GM18508 (cell line): ENCODE data around the gene CCDC134.

Source experiments
- ATAC-seq: cut with Tn5 transposase; IDR thresholded peaks from one replicate; pipeline ENCODE4 v1.9.1; 2021; ENCODE audit warnings: moderate number of reproducible peaks; ENCODE audit not compliant: insufficient read depth, unreplicated experiment

The CCDC134 gene

DNA sequence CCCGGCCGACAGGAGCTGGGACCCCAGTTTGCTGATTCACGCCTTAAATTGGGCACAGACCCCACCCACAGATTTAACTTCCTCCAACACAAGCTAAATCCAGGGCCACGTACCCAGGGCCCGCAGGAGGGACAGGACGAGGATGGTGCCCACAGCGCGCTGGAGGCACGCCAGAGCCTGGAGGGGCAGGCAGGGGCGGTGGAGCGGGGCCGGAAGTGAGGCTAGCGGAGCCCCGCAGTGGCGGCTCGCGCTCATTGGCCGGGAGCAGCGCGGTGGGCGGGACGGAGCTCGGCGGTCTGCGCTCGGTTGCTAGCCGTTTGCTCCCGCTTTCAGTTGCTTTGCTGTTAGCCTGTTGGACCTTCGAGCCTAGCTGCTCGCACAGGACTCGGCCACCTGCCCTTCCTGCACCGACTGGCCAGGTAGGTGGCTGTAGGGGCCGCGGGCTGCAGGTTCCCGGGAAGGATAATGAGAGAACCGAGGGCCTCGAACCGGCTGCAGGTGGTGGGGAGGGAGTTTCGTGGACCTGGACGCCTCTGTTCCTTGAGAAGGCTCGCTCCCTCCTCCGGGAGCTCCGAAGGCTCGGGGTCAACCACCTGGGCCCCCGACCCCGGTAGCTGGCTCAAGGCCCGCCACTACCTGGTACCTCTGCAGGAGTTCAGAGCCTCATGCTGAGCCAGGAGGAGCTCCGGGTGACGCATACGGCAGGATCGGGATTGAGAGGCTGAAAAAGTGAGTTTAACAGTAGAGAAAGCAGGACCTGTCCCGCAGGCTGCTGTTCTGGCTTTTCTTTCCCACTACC lies at the start of gene CCDC134:
Gene CCDC134 (plus strand): TSS at position 332 of the 799 bp plus-strand sequence. CDS start 8,212 bp downstream, outside the sequence.
- no peak for ATAC-seq

DNA sequence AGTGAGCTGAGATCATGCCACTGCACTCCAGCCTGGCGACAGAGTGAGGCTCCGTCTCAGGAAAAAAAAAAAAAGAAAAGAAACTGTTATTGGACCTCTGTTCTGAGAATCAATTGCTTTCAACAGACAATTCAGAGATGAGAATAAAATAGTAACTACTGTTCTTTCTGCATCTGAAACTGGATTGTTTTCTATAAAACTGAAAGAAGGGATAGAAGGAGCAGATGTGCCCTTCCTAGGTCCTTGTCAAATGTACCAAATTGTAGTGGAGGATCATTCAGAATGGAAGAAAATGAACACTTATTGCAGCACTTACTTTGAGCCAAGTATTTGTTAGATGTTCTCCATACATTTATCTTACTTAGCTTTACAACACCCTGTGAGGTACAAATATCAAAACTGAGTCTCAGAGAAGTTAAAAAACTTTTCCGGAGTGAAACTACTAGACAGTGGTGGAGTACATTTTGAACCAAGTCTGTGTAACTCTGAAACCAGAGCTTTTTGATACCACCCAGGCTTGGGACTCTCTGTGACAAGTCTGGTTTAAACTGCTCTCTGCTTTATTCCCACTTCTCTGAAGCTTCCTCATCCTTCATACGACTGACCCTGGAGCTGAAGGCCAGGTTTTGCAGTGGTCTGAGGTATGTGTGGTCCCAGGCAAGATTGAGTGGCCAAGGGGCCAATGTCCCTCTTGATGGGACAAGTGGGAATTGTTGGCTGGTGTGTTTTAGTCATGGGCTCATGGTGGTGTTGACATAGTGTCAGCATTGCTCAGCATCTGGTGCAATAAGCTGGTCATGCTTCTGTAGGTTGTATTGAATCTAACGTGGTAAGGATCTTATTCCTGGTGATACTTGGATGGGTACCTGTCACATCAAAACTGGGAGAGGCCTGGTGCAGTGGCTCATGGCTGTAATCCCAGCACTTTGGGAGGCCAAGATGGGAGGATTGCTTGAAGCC lies 48.2 kb upstream of the CCDC134 start:
- ATAC-seq: no peak

DNA sequence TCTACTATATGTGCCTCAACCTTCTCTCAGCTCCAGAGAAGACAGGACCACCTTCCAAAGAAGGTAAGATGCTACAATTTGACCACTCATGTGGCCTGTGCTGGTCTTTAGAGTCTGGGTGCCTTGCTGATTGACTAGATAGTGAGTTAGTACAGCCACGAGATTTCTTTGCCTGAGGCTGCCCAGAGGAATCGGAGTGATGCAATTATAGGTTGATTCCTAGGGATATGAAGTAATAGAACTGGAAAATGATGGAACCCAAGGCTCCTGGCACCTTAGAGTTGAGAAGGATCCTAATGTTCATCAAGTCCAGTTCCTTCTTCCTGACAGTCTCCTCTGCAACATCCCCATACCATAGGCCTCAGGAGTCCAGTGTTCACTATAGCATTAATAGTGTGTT lies 46.5 kb upstream of the CCDC134 start:
- ATAC-seq: no peak

DNA sequence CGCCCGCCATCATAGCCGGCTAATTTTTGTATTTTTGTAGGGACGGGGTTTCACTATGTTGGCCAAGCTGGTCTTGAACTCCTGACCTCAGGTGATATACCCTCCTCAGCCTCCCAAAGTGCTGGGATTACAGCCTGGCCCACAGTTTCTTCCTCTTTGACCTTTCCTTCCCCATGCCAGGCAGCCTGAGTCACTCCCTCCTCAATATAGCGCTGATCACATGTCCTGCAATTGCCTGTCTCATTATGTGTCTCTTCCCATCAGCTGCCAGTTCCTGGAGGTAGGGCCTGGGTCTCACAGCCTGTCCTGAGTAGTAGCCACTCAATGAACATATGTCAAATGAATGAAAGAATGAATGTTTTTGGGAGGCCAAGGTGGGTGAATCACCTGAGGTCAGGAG lies 43.0 kb upstream of the CCDC134 start:
- no peak for ATAC-seq

DNA sequence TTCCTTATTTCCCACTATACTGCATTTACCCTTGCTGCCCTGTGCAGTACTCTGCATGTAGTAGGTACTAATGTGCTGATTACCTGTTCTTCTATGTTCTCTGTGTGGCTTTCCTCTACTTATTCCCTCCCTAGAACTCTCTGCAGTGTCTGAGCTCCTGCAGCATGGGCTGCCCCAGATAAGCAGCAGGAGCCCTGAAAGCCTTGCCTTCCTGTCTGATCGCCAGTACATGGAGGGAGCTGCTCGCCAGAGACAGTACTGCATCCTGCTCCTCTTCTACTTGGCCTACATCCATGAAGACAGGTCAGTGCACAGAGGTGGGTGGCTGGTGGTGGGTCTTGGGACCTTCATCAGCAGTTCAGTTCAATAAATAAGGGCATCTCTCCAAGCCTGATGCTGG lies 42.2 kb upstream of the CCDC134 start:
- no peak for ATAC-seq

DNA sequence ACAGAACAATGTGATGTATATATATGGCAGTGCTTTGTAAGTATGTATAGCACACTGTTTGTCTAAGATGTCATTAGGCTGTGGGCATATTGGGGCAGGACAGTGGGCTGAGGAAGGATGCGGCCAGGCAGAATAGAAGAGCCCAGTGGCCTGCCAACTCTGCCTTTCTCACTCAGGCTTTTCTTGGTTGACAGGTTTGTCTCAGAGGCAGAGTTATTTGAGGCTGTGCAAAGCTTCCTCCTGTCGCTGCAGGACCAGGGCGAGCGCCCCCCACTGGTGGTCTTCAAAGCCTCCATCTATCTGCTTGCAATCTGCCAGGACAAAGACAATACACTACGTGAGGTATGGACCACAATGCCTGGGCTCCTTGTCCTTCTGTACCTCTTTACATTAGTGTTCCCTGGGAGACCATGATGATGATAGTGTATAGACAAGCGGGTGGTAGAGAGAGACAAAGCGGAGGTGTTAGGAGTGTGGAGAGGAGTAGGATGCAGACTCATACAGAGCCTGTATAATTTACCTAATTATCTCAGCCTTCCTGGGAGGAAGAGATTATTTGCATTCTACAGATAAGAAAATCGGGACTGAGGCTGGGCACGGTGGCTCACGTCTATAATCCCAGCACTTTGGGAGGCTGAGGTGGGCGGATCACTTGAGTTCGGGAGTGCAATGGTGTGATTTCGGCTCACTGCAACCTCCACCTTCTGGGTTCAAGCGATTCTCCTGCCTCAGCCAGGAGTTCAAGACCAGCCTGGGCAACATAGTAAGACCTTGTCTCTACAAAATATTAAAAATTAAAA lies 37.3 kb upstream of the CCDC134 start:
- no peak for ATAC-seq

DNA sequence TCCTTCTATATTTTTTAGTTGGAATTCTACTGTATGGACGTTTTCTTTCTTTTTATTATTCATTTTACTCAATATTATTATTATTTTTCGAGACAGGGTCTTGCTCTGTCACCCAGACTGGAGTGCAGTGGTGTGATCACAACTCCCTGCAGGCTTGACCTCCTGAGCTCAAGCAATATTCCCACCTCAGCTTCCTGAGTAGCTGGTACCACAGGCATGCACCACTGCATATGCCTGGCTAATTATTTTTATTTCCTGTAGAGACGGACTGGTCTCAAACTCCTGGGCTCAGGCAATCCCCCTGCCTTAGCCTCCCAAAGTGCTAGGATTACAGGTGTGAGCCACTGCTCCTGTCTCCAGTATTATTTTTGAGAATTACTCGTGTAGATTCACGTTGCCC lies 34.0 kb upstream of the CCDC134 start:
- ATAC-seq: no peak

DNA sequence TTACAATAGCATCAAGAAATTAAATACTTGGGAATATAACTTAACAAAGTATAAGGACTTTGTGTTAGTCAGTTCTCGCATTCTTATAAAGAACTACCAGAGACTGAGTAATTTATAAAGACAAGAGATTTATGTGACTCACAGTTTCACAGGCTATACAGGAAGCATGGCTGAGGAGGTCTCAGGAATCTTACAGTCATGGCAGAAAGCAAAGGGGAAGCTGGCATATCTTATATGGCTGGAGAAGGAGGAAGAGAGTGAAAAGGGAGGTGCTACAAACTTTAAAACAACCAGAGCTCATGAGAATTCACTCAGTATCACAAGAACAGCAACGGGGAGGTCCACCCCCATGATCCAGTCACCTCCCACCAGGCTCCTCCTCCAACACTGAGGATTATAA lies 32.0 kb upstream of the CCDC134 start:
- ATAC-seq: no peak

DNA sequence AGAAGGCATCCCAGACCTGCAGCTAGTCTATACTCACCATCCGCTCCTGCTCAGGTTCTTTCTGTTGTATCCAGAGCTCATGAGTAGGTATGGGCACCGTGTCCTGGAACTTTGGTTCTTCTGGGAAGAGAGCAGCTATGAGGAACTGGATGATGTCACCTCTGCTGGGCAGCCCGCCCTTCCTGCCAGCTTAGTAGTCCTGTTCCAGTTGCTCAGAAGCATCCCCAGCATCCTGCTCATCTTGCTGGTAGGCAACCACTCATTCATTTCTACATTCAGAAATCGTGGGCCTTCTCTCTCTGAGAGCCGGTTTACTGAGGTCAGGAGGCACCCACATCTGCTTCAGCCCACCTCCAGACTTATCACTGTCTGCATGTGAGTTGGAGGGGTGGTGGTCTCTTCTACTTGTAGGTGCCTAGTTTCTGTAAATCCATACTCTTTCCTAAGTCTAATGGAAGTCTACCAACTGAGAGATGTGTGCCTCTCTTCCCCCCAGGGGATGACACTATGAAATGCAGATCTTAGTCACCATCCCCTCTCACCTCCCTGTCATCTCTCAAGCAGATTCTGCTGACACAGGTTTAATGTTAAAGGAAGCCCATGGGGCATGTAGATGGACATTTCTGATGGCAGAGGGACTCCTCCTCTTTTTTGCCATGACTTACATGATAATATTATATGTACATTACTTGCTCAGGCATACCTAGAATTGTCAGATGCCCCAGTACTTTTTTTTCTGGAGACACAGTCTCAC lies 29.6 kb upstream of the CCDC134 start:
- no peak for ATAC-seq

DNA sequence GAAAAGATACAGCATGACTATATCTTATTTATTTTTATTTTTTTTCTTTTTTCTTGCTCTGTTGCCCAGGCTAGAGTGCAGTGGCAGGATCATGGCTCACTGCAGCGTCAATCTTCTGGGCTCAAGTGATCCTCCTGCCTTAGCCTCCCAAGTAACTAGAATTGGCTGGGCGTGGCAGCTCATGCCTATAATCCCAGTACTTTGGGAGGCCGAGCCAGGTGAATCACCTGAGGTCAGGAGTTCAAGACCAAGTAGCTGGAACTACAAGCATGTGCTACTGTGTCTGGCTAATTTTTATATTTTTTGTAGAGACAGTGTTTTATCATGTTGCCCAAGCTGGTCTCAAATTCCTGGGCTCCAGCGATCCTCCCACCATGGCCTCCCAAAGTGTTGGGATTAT lies 28.3 kb upstream of the CCDC134 start:
- no peak for ATAC-seq

DNA sequence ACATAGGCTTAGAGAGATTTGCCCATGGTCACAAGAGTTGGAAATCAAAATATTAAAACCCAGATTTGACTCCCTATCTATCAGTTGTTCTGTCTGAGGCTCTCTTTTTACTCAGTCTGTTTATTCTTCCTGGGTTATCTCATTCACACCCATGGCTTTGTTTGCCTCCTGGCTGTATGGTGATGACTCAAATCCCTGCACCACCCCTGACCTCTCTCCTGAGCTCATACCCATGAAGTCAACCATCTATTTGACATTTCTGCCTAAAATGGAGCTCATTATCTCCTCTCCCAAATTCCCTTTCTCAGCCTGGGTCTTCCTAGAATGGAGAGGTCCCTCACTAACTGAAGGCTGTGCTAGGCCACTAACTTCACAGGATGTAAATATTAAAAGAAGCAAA lies 27.8 kb upstream of the CCDC134 start:
- no peak for ATAC-seq

DNA sequence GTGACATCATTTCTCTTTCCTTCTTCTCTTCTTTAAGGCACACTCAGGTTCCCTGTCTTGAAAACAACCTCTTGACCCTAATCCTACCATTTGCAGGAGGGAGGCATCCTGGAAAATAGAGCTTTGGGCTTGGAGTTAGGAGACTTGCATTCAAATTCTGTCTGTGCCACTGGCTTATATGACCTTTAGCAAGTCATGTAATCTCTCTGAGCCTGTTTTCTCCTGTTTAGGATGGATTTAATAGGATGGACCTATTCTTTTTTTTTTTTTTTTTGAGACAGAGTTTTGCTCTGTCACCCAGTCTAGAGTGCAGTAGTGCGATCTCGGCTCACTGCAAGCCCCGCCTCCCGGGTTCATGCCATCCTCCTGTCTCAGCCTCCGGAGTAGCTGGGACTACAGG lies 25.1 kb upstream of the CCDC134 start:
- no peak for ATAC-seq

DNA sequence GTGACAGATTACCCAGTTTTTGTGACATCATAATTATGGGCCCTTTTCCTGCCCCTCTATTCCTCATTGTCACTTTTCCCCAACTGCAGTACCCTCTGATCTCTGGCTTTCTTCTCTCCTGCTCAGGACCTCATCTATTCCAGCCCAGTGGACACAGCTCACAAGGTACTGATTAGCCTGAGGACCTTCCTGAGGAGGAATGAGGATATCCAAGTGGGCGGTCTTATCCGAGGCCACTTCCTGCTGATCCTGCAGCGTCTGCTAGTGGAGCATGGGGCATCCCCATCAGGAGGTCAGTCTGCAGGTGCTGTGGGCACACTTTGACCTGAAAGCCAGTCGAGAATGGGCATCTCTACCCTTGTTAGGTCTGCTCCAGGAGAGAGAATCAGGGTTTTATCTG lies 24.5 kb upstream of the CCDC134 start:
- no peak for ATAC-seq

DNA sequence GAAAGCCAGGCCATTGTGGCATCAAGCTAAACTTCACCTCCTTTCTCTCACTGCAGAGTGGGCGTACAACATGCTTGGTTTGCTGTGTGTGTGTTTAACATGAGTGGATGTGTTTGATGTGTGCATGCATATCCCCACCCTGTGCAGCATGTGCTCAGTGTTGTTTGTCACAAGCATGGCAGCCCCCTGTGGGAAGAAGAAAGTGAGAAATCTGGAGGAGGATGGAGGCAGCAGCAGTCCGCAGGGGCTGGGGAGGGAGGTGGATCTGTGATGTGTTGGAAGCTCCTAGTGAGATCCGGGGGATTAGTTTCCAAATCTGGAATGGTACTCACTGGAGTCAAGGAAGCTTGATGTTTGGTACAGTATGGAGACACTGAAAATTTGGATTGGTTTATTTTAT lies 24.1 kb upstream of the CCDC134 start:
- no peak for ATAC-seq

DNA sequence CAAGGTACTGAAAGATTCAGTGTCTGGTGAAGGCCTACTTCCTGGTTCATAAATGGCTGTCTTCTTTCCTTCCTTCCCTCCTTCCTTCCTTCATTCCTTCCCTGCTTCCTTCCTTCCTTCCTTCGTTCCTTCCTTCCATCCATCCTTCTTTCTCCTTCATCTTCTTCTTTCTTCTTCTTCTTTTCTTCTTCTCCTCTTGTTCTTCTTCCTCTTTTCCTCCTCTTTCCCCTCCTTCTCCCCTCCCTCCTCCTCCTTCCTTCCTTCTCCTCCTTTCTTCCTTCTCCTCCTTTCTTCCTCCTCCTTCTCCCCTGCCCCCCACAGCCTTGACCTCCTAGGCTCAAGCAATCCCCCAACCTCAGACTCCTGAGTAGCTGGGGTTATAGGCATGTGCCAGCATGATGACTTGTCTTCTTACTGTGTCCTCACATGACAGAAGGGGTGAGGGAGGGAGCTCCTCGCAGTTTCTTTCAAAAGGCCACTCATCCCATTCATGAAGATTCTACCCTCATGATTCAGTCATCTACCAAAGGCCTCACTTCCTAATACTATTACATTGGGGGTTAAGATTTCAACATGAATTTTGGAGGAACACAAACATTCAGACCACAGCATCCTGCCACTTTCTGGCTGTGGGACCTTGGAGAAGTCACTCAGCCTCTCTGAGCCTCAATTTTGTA lies 22.6 kb upstream of the CCDC134 start:
- ATAC-seq: no peak

DNA sequence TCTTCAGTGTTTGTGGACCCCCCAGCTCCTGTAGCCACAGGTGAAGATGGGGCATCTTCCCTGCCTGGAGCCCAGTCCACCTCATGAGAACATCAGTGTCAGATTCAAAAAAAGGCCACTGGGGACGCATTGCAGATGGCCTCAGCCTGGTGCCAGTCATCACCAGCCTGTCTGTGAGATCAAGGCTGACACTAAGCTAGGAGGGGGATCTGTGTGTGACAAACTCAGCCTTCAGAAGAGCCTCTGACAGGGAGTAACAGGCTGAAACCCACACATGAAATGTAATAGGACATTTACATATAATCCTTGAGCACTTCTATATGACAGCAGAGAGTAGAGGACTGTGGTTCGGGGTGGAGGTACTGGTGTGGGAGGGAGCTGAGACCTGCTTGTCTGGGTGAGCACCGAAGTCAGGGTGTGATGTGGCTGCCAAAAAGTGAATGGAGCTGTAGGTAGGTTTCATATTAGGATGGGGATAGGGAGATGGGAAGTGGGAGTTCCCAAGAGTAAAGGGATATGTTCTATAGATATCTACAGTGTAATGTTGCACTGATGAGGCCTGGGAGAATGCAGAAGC lies 20.5 kb upstream of the CCDC134 start:
- ATAC-seq: no peak

DNA sequence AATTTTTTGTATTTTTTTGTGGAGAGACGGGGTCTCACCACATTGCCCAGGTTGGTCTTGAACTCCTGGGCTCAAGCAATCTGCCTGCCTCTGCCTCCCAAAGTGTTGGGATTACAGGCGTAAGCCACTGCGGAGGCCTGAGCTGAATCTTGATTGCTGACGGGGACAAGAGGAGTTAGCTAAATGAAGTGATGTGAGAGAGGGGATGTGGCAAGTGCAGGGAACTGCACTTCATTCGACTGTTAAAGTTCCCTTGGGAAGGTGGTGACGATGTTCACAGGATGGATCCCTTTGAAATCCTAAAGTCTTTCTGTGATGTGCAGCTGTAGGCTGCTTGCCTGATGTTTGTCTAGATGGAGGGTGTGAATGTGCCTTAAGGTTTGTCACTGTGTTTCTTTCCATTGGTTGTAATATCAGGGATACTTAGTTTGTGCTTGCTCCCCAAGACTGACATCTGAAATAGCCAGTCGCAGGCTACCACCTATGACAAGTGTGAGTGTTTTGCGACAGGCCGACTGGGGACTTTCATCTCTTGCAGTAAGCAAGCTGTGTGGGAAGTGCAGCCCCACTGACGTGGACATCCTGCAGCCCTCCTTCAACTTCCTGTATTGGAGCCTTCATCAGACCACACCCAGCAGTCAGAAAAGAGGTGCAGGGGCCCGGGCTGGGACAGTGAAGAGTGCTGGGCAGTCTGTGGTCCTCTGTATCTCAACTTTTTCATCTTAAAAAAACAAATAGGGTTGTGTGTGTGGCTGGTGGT lies 19.6 kb upstream of the CCDC134 start:
- peak; percentile 66 for ATAC-seq

DNA sequence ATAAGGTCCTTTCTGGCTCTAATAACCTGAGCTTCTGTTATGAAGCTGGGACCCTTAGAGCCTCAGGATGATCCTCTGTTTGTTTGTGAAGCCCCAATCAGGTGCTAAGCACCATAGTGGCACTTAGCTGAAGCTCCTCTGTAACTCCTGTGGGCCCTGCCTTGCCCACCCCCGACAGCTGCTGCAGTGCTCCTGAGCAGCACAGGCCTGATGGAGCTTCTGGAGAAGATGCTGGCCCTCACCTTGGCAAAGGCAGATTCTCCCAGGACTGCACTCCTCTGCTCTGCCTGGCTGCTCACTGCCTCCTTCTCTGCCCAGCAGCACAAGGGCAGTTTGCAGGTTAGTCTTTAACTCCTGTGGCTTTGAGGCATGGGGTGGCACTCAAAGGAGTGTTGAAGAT lies 19.0 kb upstream of the CCDC134 start:
- no peak for ATAC-seq
